Measurements from ENCODE around the gene ZNF670.

Gene ZNF670

DNA sequence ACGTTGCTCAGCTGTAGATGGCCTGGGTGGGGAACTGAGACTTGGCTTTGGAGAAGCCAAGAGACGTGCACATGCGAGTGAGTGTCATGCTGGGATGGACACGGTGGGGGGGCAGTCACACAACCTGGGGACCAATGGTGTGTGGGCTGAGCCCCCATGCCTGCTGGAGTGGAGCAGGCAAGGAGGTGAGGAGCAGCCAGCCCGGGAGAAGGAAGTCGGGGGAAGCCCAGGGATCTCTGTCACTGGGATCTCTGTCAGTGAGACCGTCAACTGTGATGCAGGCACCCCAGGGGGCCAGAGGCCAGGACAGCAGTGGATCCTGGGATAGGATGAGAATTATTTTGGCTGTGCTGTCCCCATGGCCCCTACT, 36.5 kb upstream of the ZNF670 start:
- Histone ChIP-seq H3K4me1 (ENCODE audit: low read length) (no peaks in the 10 kb centered on the region), H3K9me3 (ENCODE audit: insufficient read depth, low read length) (no peaks in the 10 kb centered on the region), H3K4me2 (ENCODE audit: low read length) (no peak overlapping the region), H3K79me2 (ENCODE audit: low read length) (no peaks in the 10 kb centered on the region), H2AFZ (ENCODE audit: low read depth, low read length) (no peak overlapping the region), H3K36me3 (replicated peaks; ENCODE audit: low read depth, low read length) (no peaks in the 10 kb centered on the region), H3K27me3 (ENCODE audit: low read depth, low read length) (no peaks in the 10 kb centered on the region), H3K27ac (ENCODE audit: low read length) (no peak overlapping the region), H3K9ac (ENCODE audit: low read length) (no peak overlapping the region), H3K4me3 (ENCODE audit: low read length) (no peak overlapping the region), H4K20me1 (ENCODE audit: insufficient read depth, low read length) (no peaks in the 10 kb centered on the region)
- TF ChIP-seq, protein P1, sequence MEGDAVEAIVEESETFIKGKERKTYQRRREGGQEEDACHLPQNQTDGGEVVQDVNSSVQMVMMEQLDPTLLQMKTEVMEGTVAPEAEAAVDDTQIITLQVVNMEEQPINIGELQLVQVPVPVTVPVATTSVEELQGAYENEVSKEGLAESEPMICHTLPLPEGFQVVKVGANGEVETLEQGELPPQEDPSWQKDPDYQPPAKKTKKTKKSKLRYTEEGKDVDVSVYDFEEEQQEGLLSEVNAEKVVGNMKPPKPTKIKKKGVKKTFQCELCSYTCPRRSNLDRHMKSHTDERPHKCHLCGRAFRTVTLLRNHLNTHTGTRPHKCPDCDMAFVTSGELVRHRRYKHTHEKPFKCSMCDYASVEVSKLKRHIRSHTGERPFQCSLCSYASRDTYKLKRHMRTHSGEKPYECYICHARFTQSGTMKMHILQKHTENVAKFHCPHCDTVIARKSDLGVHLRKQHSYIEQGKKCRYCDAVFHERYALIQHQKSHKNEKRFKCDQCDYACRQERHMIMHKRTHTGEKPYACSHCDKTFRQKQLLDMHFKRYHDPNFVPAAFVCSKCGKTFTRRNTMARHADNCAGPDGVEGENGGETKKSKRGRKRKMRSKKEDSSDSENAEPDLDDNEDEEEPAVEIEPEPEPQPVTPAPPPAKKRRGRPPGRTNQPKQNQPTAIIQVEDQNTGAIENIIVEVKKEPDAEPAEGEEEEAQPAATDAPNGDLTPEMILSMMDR (IDR thresholded peaks at IDR 0.05; ENCODE audit: low read depth, low read length) = no peak
- no peak for TF ChIP-seq EZH2phosphoT487 (IDR thresholded peaks at IDR 0.05; ENCODE audit: low read depth)

DNA sequence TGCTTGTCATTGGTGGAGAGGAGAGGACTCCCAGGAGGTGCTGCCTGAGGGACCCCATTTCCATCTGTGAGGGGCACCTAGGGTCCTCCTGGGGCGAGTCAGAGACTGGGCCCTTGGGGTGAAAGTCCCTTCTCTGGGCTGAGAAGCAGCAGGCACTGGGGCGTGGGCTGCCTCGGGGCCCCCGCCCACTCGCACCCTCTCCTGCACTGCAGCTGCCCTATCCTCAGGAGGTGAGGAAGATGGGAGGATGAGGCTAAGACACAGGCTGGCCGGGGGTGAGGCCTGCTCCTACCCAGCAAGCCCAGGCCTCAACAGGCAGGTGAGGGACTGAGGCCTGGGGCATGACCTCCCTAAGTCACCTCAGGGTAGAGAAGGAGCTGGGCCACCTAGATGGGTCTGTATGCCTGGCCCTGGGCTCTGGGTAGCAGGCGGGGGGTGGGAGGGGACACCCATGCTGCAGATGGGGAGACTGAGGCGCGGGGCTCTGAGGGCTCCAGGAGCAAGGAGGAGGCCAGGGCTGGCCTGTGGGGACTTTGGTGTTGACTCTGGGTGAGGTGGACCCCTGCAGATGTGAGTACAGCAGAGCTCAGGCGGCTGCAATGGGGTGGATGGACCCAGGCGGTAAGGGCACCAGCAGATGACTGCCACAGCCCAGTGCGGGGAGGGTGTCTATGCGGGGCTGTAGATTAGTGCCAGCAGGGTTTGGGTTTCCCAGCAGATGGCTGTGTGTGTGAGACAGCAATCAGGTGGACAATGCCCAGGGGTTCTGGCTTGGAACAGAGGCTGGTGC, 35.9 kb upstream of the ZNF670 start:
- Histone ChIP-seq H3K79me2 (ENCODE audit: low read length) (no peaks in the 10 kb centered on the region), H3K9me3 (ENCODE audit: insufficient read depth, low read length) (no peaks in the 10 kb centered on the region), H3K27ac (ENCODE audit: low read length) (no peak overlapping the region), H3K4me1 (ENCODE audit: low read length) (no peaks in the 10 kb centered on the region), H2AFZ (ENCODE audit: low read depth, low read length) (no peak overlapping the region), H3K4me2 (ENCODE audit: low read length) (no peak overlapping the region), H3K9ac (ENCODE audit: low read length) (no peak overlapping the region), H4K20me1 (ENCODE audit: insufficient read depth, low read length) (no peaks in the 10 kb centered on the region), H3K4me3 (ENCODE audit: low read length) (no peak overlapping the region), H3K27me3 (ENCODE audit: low read depth, low read length) (no peaks in the 10 kb centered on the region), H3K36me3 (replicated peaks; ENCODE audit: low read depth, low read length) (no peaks in the 10 kb centered on the region)
- TF ChIP-seq, protein P1 (IDR thresholded peaks at IDR 0.05; ENCODE audit: low read depth, low read length) = no peak
- no peak for TF ChIP-seq EZH2phosphoT487 (IDR thresholded peaks at IDR 0.05; ENCODE audit: low read depth)

DNA sequence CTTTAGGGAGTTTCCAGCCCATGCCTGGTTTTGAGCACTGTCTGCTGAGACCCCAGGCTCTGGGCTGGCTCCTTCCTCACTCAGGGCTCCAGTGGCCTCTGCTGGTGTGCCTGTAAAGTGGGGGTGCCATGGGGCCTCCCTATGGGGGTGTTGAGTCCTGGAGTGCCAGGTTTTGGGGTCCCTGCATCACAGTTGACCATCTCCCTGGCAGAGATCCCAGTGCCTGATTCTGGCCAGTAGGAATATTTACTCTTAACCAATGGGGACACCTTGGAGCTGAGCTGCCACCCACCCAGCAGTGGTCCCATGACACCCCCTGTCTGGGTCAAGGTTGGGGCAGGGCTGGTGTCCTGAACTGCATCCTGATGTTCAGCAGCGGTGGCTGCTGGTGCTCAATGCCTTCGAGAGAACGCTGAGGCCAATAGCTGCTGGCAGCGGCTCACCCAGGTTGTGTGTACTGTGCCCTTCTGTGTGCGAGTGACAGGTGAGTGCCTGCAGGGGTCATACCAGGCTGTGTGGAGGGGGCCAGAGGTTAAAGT, 35.2 kb upstream of the ZNF670 start:
- Histone ChIP-seq H3K9ac (ENCODE audit: low read length) (no peak overlapping the region), H3K9me3 (ENCODE audit: insufficient read depth, low read length) (no peaks in the 10 kb centered on the region), H3K27ac (ENCODE audit: low read length) (no peak overlapping the region), H3K79me2 (ENCODE audit: low read length) (no peaks in the 10 kb centered on the region), H4K20me1 (ENCODE audit: insufficient read depth, low read length) (no peaks in the 10 kb centered on the region), H2AFZ (ENCODE audit: low read depth, low read length) (no peak overlapping the region), H3K4me2 (ENCODE audit: low read length) (no peak overlapping the region), H3K27me3 (ENCODE audit: low read depth, low read length) (no peaks in the 10 kb centered on the region), H3K4me1 (ENCODE audit: low read length) (no peaks in the 10 kb centered on the region), H3K36me3 (replicated peaks; ENCODE audit: low read depth, low read length) (no peaks in the 10 kb centered on the region), H3K4me3 (ENCODE audit: low read length) (no peak overlapping the region)
- TF ChIP-seq EZH2phosphoT487 (IDR thresholded peaks at IDR 0.05; ENCODE audit: low read depth) = no peak
- TF ChIP-seq, protein P1 (IDR thresholded peaks at IDR 0.05; ENCODE audit: low read depth, low read length) = no peak

DNA sequence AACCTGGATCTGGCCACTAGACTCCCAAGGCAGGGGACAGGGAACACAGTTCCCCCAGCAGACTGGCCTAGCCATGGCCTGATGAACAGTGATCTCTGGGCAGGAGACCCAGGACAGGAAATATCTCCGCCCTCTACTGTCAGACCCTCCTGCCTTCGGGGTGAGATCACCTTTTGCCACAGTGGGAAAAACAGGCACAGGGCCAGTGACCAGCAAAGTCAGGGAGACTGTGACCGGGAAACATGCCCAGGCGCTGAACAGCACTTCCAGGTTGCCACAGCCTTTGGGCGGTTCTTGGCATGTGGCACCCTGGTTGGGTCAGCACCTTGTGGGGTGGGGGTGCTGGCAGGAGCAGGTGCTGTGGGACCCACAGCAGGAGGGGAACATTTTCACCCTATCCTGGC, 34.5 kb upstream of the ZNF670 start:
- Histone ChIP-seq H3K9ac (ENCODE audit: low read length) (no peak overlapping the region), H3K27ac (ENCODE audit: low read length) (no peak overlapping the region)

More for the DNA sequence above, 34.5 kb upstream of the ZNF670 start:
- no peak overlapping the region for H3K4me3 ChIP-seq (ENCODE audit: low read length)
- no peak overlapping the region for H3K4me2 ChIP-seq (ENCODE audit: low read length)
- no peaks in the 10 kb centered on the region for H3K9me3 ChIP-seq (ENCODE audit: insufficient read depth, low read length)
- no peaks in the 10 kb centered on the region for H3K36me3 ChIP-seq (replicated peaks; ENCODE audit: low read depth, low read length)
- no peak for TF ChIP-seq EZH2phosphoT487 (IDR thresholded peaks at IDR 0.05; ENCODE audit: low read depth)
- TF ChIP-seq, protein P1 (IDR thresholded peaks at IDR 0.05; ENCODE audit: low read depth, low read length) = no peak
- H4K20me1 ChIP-seq (ENCODE audit: insufficient read depth, low read length) = no peaks in the 10 kb centered on the region
- no peak overlapping the region for H2AFZ ChIP-seq (ENCODE audit: low read depth, low read length)
- H3K4me1 ChIP-seq (ENCODE audit: low read length) = no peaks in the 10 kb centered on the region
- no peaks in the 10 kb centered on the region for H3K79me2 ChIP-seq (ENCODE audit: low read length)
- H3K27me3 ChIP-seq (ENCODE audit: low read depth, low read length) = no peaks in the 10 kb centered on the region
